ENCODE results near the gene AKAP6. TPM values are rescaled to one million over a fixed set of nuclear protein-coding genes. Genes with fewer than 3 reads are reported as not detected.

AKAP6 gene
- total and polyA plus RNA-seq, 4 donors, result 0.42 to 3.2 (median 1.7) TPM

- no peaks in the 10 kb centered on the region for H3K9me3 ChIP-seq (ENCODE audit: control insufficient read depth in 4 of 4, low read length in 3 of 4)
- no peaks in the 10 kb centered on the region for H3K4me1 ChIP-seq (ENCODE audit: control insufficient read depth in 4 of 4, insufficient read depth in 4 of 4, low read length in 3 of 4)
- H3K4me3 ChIP-seq (ENCODE audit: low read depth in 1 of 3, low read length in 3 of 3), result no peak overlapping the region
- no peaks in the 10 kb centered on the region for H3K27me3 ChIP-seq (ENCODE audit: control insufficient read depth in 4 of 4, insufficient read depth in 4 of 4, low read length in 3 of 4)
- no peak for DNase-seq (ENCODE audit: low spot score)
- no peak overlapping the region for H3K9ac ChIP-seq (ENCODE audit: low read depth in 1 of 2, low read length in 2 of 2)
- no peaks in the 10 kb centered on the region for H3K36me3 ChIP-seq (ENCODE audit: control insufficient read depth in 4 of 4, insufficient read depth in 3 of 4, low read depth in 1 of 4, low read length in 3 of 4)
- H3K27ac ChIP-seq (ENCODE audit: low read depth in 1 of 2, low read length in 2 of 2), result no peak overlapping the region
- no peak for TF ChIP-seq ZBTB33 (IDR thresholded peaks at IDR 0.05)
- TF ChIP-seq JUND (IDR thresholded peaks at IDR 0.05), result no peak
- TF ChIP-seq YY1 (IDR thresholded peaks at IDR 0.05), result no peak
- no peak for TF ChIP-seq HNF4A (conservative IDR thresholded peaks at IDR 0.05)
- no peak for TF ChIP-seq NR2F2 (IDR thresholded peaks at IDR 0.05)
- TF ChIP-seq RAD21 (IDR thresholded peaks at IDR 0.05), result no peak
- no peak for TF ChIP-seq TAF1 (conservative IDR thresholded peaks at IDR 0.05)
- TF ChIP-seq RXRA (IDR thresholded peaks at IDR 0.05), result no peak
- TF ChIP-seq ATF3 (IDR thresholded peaks at IDR 0.05), result no peak
- no peak for TF ChIP-seq REST (IDR thresholded peaks at IDR 0.05)
- TF ChIP-seq FOXA1 (IDR thresholded peaks at IDR 0.05), result no peak
- no peak for TF ChIP-seq FOXA2 (IDR thresholded peaks at IDR 0.05)
- no peak for TF ChIP-seq CTCF (IDR thresholded peaks at IDR 0.05; ENCODE audit: low read depth, low read length, missing input control)
- no peak for TF ChIP-seq EGR1 (IDR thresholded peaks at IDR 0.05; ENCODE audit: low read depth in 2 of 2)
- no peak for TF ChIP-seq HNF4G (IDR thresholded peaks at IDR 0.05)
- no peak for TF ChIP-seq SP1 (IDR thresholded peaks at IDR 0.05)
- no peak for TF ChIP-seq GABPA (IDR thresholded peaks at IDR 0.05 in 1 of 2, conservative IDR thresholded peaks at IDR 0.05 in 1 of 2)
- 88% methylated on average over 2 of the region's 2 CpGs for WGBS
Measured at GRCh38 chr14:32744811-32745445, 415.8 kb downstream of the AKAP6 start.
